Activated T-helper 17 cell treated with anti-CD3 and anti-CD28 coated beads, Interleukin-2, amount 50 U/mL, for 72 hours (primary cell): ENCODE data around the gene OR10H2. TPM values are rescaled to one million over a fixed set of nuclear protein-coding genes. Genes with fewer than 3 reads are reported as not detected.
"Not testable (repeated sequence)": the region's sequence is repeated elsewhere in the genome, so short reads cannot be mapped to it uniquely, and the experiment has no call there.

ENCODE experiments used
- ATAC-seq: fragments of 150-1000 bp; cut with Tn5 transposase; replicated peaks from 2 replicates; pipeline ENCODE4 v1.10.0; 2021; ENCODE audit warnings: mild to moderate bottlenecking, moderate library complexity
- H3K27ac Mint-ChIP-seq: one replicate; pipeline ENCODE4 v1.8.0; 2022; ENCODE audit warnings: mixed read lengths
- H3K27me3 Mint-ChIP-seq: one replicate; pipeline ENCODE4 v1.8.0; 2022; ENCODE audit warnings: mixed read lengths
- H3K36me3 Mint-ChIP-seq: one replicate; pipeline ENCODE4 v1.8.0; 2022; ENCODE audit warnings: low read depth, mild to moderate bottlenecking, mixed read lengths
- H3K4me1 Mint-ChIP-seq: one replicate; pipeline ENCODE4 v1.8.0; 2022; ENCODE audit warnings: mixed read lengths
- H3K4me3 Mint-ChIP-seq: one replicate; pipeline ENCODE4 v1.8.0; 2022; ENCODE audit warnings: mild to moderate bottlenecking, mixed read lengths
- H3K9me3 Mint-ChIP-seq: one replicate; pipeline ENCODE4 v1.8.0; 2022; ENCODE audit warnings: mixed read lengths
- total RNA-seq, 2 donors: library from RNA; stranded (reverse); gene quantifications; one replicate each; pipeline ENCODE4 v1.2.3, GENCODE V29; 2022

The OR10H2 gene
- not detected for total RNA-seq

GRCh38 chr19:15727724-15728123 is at the start of gene OR10H2:
Gene OR10H2 (plus strand): TSS chr19:15728024. CDS start chr19:15728044, 20 bp downstream.
- peaks cover 29% of the 10 kb centered on the region for H3K27me3 Mint-ChIP-seq
- no peak within 1 kb of the TSS for H3K4me3 Mint-ChIP-seq
- H3K9me3 Mint-ChIP-seq, result no peaks in the 10 kb centered on the region
- H3K36me3 Mint-ChIP-seq, result no peaks in the 10 kb centered on the region
- no peak for ATAC-seq
- no peak within 1 kb of the TSS for H3K27ac Mint-ChIP-seq
- H3K4me1 Mint-ChIP-seq, result no peaks in the 10 kb centered on the region

DNA sequence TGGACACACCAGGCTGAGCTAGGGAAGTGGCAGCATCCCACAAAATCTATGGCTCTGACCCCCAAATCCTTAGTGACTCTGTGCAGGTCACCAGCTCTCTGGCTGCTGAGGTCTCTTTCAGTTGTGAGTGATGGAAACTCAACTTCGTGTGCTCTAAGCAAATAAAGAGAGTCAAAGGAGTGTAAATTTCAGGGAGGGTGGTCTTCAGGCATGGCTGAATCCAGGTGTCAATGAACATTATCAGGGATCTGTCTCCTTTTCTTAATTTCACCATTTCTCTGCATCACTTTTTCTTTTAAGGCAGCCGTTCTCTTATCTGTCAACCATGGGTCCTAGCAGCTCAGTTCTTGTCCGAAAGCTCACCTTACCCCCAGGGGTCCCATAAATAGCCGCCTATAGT is 48.7 kb upstream of the OR10H2 start:
- Mint-ChIP-seq H3K27ac (no peak overlapping the region), H3K4me1 (peaks cover 12% of the 10 kb centered on the region)

DNA sequence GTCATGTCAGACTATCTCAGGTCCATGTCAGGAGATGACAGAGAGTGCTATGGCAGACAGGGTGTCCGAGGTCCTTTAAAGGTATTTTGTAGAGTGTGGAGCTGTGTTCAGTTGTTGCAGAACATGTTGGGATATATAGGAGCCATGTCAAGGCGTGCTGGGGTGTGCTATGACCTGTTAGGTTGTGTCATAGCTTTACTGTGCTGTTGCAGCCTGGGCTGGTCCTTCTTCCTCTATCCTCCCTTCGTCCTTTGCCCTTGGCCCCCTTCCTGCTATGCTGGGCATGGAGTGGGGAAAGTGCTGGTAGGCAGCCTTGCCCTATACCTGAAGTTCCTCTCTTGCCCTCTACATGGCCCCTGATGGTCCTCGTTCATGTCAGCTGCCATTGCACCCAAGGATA is 48.0 kb upstream of the OR10H2 start:
- peaks cover 12% of the 10 kb centered on the region for H3K9me3 Mint-ChIP-seq
- not testable (repeated sequence) for H3K27ac Mint-ChIP-seq, H3K27me3 Mint-ChIP-seq, H3K4me1 Mint-ChIP-seq, H3K4me3 Mint-ChIP-seq, H3K36me3 Mint-ChIP-seq, ATAC-seq

More for the DNA sequence above, 48.7 kb upstream of the OR10H2 start:
- Mint-ChIP-seq H3K9me3 (peaks cover 17% of the 10 kb centered on the region), H3K36me3 (peaks cover 8% of the 10 kb centered on the region), H3K27me3 (peaks cover 8% of the 10 kb centered on the region), H3K4me3 (no peak overlapping the region)
- no peak for ATAC-seq

DNA sequence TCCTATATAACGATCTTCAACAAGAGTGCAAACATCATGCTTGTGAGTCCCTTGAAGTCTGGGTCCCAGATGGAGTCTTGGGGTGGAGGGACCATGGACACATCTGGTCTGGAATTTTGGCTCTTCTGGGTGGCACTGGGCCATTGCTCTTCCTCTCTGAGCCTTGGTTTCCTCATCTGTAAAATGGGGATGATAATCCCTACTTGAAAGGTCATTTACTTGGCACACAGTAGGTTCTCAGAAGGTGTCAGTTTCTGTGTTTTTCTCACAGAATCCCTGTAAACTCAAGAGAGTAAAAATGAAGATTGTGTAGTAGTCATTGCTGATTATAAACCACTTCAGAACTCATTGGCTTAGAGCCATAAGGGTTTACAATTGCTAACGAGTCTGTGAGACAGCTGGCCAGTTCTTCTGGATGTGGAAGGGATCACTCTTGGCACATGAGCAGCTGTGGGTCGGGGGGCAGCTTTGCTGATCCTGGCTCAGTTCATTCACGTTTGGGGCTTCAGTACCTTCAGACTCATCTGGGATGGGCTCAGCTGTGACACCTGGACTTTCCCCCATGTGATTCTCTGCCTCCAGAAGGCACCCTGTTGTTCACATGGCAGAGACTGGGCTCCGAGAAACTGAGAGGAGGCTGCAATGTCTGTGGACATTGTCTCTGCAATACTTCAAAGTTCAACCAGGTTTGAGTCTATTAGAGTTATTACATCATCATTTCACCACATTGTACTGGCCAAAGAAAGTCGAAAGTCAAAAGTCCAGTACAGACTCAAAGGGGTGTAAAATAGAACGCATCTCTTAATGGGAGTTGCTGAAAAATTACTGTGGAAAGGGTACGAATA is 47.1 kb upstream of the OR10H2 start:
- no peak for ATAC-seq
- Mint-ChIP-seq H3K4me3 (no peak overlapping the region), H3K27ac (no peak overlapping the region), H3K9me3 (peaks cover 12% of the 10 kb centered on the region), H3K36me3 (peaks cover 8% of the 10 kb centered on the region), H3K27me3 (peaks cover 9% of the 10 kb centered on the region), H3K4me1 (peaks cover 6% of the 10 kb centered on the region)

DNA sequence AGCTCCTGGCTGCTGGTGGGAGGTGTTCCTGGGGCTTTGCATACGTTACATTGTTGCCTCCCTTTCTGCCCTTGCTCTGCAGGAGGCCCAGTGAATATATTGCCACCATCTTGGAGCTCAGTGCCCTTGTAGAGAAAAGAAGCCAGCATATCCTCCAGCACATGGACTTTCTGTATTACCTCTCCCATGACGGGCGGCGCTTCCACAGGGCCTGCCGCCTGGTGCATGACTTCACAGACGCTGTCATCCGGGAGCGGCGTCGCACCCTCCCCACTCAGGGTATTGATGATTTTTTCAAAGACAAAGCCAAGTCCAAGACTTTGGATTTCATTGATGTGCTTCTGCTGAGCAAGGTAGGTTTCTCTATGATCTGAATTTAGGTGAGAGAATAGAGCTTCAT is 44.4 kb upstream of the OR10H2 start:
- no peak overlapping the region for H3K4me3 Mint-ChIP-seq
- no peaks in the 10 kb centered on the region for H3K36me3 Mint-ChIP-seq
- H3K4me1 Mint-ChIP-seq, result no peaks in the 10 kb centered on the region
- no peak overlapping the region for H3K27ac Mint-ChIP-seq
- ATAC-seq, result no peak
- peaks cover 18% of the 10 kb centered on the region for H3K27me3 Mint-ChIP-seq
- peaks cover 4% of the 10 kb centered on the region for H3K9me3 Mint-ChIP-seq

DNA sequence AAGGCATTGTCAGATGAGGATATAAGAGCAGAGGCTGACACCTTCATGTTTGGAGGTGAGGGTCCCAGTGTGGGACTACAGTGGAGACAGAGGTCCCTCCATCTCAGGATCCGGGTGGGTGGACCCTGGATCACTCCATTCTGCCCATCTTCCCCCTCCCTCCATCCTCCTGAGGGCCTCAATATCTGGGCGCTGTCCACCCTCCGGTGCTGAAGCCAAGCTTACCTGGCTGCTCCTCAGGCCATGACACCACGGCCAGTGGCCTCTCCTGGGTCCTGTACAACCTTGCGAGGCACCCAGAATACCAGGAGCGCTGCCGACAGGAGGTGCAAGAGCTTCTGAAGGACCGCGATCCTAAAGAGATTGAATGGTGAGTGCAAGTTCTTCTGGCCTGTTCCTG is 43.0 kb upstream of the OR10H2 start:
- Mint-ChIP-seq H3K27ac (no peak overlapping the region), H3K27me3 (peaks cover 19% of the 10 kb centered on the region), H3K36me3 (no peaks in the 10 kb centered on the region), H3K4me1 (no peaks in the 10 kb centered on the region), H3K9me3 (peaks cover 8% of the 10 kb centered on the region), H3K4me3 (no peak overlapping the region)
- no peak for ATAC-seq

DNA sequence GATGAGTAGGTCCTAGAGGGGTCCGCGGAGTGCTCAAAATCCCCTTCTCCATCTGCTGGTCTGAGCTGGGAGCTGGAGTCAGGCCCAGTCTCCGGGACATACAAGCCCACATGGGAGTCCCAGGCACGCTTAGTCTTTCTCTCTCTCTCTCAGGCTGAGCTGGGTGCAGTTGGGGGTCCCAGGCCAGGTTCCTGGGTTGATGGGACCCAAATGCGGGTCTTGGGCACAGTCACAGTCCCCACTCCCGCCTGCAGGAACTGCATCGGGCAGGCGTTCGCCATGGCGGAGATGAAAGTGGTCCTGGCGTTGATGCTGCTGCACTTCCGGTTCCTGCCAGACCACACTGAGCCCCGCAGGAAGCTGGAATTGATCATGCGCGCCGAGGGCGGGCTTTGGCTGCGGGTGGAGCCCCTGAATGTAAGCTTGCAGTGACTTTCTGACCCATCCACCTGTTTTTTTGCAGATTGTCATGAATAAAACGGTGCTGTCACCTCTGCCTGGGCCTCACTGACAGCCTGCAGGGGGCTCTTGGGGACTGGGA is 31.1 kb upstream of the OR10H2 start:
- no peaks in the 10 kb centered on the region for H3K36me3 Mint-ChIP-seq
- H3K27ac Mint-ChIP-seq, result no peak overlapping the region
- ATAC-seq, result no peak
- H3K27me3 Mint-ChIP-seq, result peaks cover 15% of the 10 kb centered on the region
- H3K9me3 Mint-ChIP-seq, result no peaks in the 10 kb centered on the region
- no peaks in the 10 kb centered on the region for H3K4me1 Mint-ChIP-seq
- H3K4me3 Mint-ChIP-seq, result no peak overlapping the region

GRCh38 chr19:15701757-15702533 is 25.9 kb upstream of the OR10H2 start:
- Mint-ChIP-seq H3K27me3 (peaks cover 23% of the 10 kb centered on the region), H3K4me1 (no peaks in the 10 kb centered on the region), H3K36me3 (no peaks in the 10 kb centered on the region), H3K27ac (no peak overlapping the region), H3K9me3 (no peaks in the 10 kb centered on the region), H3K4me3 (no peak overlapping the region)
- ATAC-seq, result no peak

DNA sequence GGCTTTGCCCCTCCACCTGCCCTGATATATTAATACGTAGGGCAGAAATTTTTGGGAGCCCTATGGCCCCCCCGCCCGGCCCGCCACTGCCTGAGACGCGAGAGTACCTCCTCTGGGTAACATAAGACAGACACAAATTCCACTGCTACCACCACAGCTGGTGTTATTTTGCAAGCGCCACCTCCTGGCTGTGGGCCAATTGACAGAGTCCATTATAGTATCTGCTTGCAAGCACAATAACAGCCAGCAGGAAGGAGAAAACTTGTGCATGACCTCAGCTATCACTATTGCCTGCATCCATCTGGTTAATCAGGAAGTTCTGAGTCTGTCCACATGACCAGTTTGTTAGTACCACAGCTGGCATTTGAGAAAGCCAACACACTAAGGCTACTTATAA is 25.3 kb upstream of the OR10H2 start:
- ATAC-seq, result no peak
- Mint-ChIP-seq H3K4me1 (no peaks in the 10 kb centered on the region), H3K27ac (no peak overlapping the region), H3K4me3 (no peak overlapping the region), H3K36me3 (no peaks in the 10 kb centered on the region), H3K27me3 (peaks cover 20% of the 10 kb centered on the region), H3K9me3 (no peaks in the 10 kb centered on the region)

- Mint-ChIP-seq H3K9me3 (no peaks in the 10 kb centered on the region), H3K27me3 (peaks cover 8% of the 10 kb centered on the region), H3K36me3 (no peaks in the 10 kb centered on the region), H3K27ac (no peak overlapping the region), H3K4me1 (no peaks in the 10 kb centered on the region), H3K4me3 (no peak overlapping the region)
- no peak for ATAC-seq
Observed at GRCh38 chr19:15714638-15715037, 13.2 kb upstream of the OR10H2 start.

- Mint-ChIP-seq H3K27ac (no peak overlapping the region), H3K27me3 (peaks cover 9% of the 10 kb centered on the region), H3K4me1 (no peaks in the 10 kb centered on the region), H3K9me3 (no peaks in the 10 kb centered on the region), H3K36me3 (no peaks in the 10 kb centered on the region), H3K4me3 (no peak overlapping the region)
- ATAC-seq, result no peak
Observed at GRCh38 chr19:15715642-15716041, 12.2 kb upstream of the OR10H2 start.

- H3K4me3 Mint-ChIP-seq, result no peak overlapping the region
- H3K36me3 Mint-ChIP-seq, result no peaks in the 10 kb centered on the region
- H3K4me1 Mint-ChIP-seq, result no peaks in the 10 kb centered on the region
- H3K9me3 Mint-ChIP-seq, result no peaks in the 10 kb centered on the region
- no peak overlapping the region for H3K27ac Mint-ChIP-seq
- ATAC-seq, result no peak
- H3K27me3 Mint-ChIP-seq, result peaks cover 30% of the 10 kb centered on the region
Observed at GRCh38 chr19:15717809-15718208, 10.0 kb upstream of the OR10H2 start.

DNA sequence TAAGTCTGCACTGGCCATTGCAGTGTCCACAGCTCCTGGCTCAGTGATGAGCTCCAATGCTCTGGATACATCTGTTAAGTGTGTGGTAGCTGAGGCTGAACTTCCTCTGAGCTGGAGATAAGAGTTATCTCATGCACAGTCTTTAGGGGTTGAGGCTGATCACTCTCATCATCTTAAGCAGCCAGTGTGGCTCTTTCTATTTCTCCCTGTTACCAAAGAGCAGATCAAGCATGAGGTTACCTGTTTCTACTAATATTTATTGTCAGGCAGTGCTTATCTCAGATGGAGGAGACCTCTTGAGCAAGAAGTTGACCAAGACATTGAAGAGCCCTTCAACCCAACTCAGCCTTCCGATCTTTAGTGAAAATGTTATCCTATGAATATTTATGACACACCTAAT is 6.6 kb upstream of the OR10H2 start:
- Mint-ChIP-seq H3K4me1 (no peaks in the 10 kb centered on the region), H3K27ac (no peak overlapping the region), H3K9me3 (no peaks in the 10 kb centered on the region), H3K36me3 (no peaks in the 10 kb centered on the region), H3K27me3 (peaks cover 45% of the 10 kb centered on the region), H3K4me3 (no peak overlapping the region)
- ATAC-seq, result no peak

DNA sequence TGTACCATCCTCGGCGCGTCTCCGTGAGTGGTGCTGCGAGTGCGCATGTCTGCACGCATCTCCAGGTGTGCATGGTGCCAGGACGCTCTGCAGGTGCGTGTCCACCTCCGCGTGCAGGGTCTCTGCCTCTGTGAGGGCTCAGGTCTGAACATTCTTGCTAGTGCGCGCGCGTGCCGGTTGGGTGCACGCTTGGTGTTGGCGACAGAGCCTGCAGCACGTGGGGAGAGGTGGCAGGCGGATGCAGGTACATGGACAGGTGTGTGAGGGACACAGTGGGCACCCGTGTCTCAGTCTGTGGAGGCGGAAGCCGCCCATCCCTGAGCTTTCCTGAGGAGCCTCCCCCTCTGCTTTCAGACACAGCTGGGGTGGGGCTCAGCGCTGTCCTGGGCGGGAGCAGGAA is 4.9 kb upstream of the OR10H2 start:
- no peak overlapping the region for H3K4me3 Mint-ChIP-seq
- H3K9me3 Mint-ChIP-seq, result no peaks in the 10 kb centered on the region
- ATAC-seq, result no peak
- no peaks in the 10 kb centered on the region for H3K4me1 Mint-ChIP-seq
- no peaks in the 10 kb centered on the region for H3K36me3 Mint-ChIP-seq
- peaks cover 44% of the 10 kb centered on the region for H3K27me3 Mint-ChIP-seq
- no peak overlapping the region for H3K27ac Mint-ChIP-seq

GRCh38 chr19:15730538-15730937 is 2.7 kb downstream of the OR10H2 start:
- Mint-ChIP-seq H3K4me1 (no peaks in the 10 kb centered on the region), H3K27me3 (peaks cover 19% of the 10 kb centered on the region), H3K36me3 (no peaks in the 10 kb centered on the region), H3K27ac (no peak overlapping the region), H3K9me3 (no peaks in the 10 kb centered on the region), H3K4me3 (no peak overlapping the region)
- ATAC-seq, result no peak
